Smooth muscle cell (in vitro differentiated cells): ENCODE results near the gene MEGF9. TPM values are rescaled to one million over a fixed set of nuclear protein-coding genes. Genes with fewer than 3 reads are reported as not detected.

ENCODE experiments used
- DNase-seq: peaks from one replicate; lab custom pipeline; 2025; ENCODE audit not compliant: unreplicated experiment; lab: John Stamatoyannopoulos, UW
- H2AFZ ChIP-seq: fragments of 200-600 bp; sonication (generic); 2 replicates; pipeline ENCODE4 v1.6.0; 2016; ENCODE audit warnings: antibody characterized with exemption, low read depth, mild to moderate bottlenecking
- H3F3A ChIP-seq: fragments of 200-600 bp; sonication (generic); 2 replicates; pipeline ENCODE4 v1.6.0; 2017; ENCODE audit warnings: antibody characterized with exemption, low read depth
- H3K27ac ChIP-seq: fragments of 200-600 bp; sonication (generic); 2 replicates; pipeline ENCODE4 v1.5.1; 2016; ENCODE audit warnings: low read depth, mild to moderate bottlenecking
- H3K27me3 ChIP-seq: fragments of 200-600 bp; sonication (generic); 2 replicates; pipeline ENCODE4 v1.6.1; 2016; ENCODE audit warnings: low read depth, mild to moderate bottlenecking
- H3K36me3 ChIP-seq: fragments of 200-600 bp; sonication (generic); 2 replicates; pipeline ENCODE4 v1.5.1; 2016; ENCODE audit warnings: low read depth
- H3K4me1 ChIP-seq: fragments of 200-600 bp; sonication (generic); 2 replicates; pipeline ENCODE4 v1.5.1; 2016; ENCODE audit warnings: low read depth
- H3K4me2 ChIP-seq: fragments of 200-600 bp; sonication (generic); 2 replicates; pipeline ENCODE4 v1.6.0; 2016; ENCODE audit warnings: mild to moderate bottlenecking
- H3K4me3 ChIP-seq: fragments of 200-600 bp; sonication (generic); 2 replicates; pipeline ENCODE4 v1.5.1; 2016; ENCODE audit warnings: mild to moderate bottlenecking
- H3K79me2 ChIP-seq: fragments of 200-600 bp; sonication (generic); 2 replicates; pipeline ENCODE4 v1.6.0; 2016; ENCODE audit warnings: low read depth, mild to moderate bottlenecking
- H3K9ac ChIP-seq: fragments of 200-600 bp; sonication (generic); 2 replicates; pipeline ENCODE4 v1.6.0; 2016; ENCODE audit warnings: low read depth
- H3K9me3 ChIP-seq: fragments of 200-600 bp; sonication (generic); replicated peaks from 2 replicates; pipeline ENCODE4 v1.5.1; 2016; ENCODE audit warnings: low read depth
- H4K20me1 ChIP-seq: fragments of 200-600 bp; sonication (generic); 2 replicates; pipeline ENCODE4 v1.6.0; 2016; ENCODE audit warnings: low read depth
- WGBS: methylation state at CpG from one replicate; pipeline ENCODE4 v1.1.7; 2016; ENCODE audit warnings: low lambda C conversion rate; 5-methylcytosine and 5-hydroxymethylcytosine counted together
- polyA plus RNA-seq: library from polyadenylated mRNA; unstranded; fragments of >200 nt; fragmentation: Nextera tagmentation; extraction: Ambion mirVana; gene quantifications from 2 replicates; pipeline ENCODE4 v1.2.1, GENCODE V29; 2016
- total RNA-seq: library from RNA; depleted of rRNA; stranded (reverse); fragments of >200 nt; gene quantifications from 2 replicates; pipeline ENCODE4 v1.2.3, GENCODE V29; 2014
- TF ChIP-seq, protein P1 (sequence below): fragments of 200-600 bp; sonication (generic); IDR thresholded peaks from 2 replicates; pipeline ENCODE4 v1.5.1; 2017; ENCODE audit warnings: borderline replicate concordance, mild to moderate bottlenecking, antibody characterized with exemption; ENCODE audit not compliant: insufficient read depth, poor library complexity, severe bottlenecking

Gene MEGF9
- total and polyA plus RNA-seq, 2 experiments from 2014 or later, result 1.8 to 6.0 TPM

DNA sequence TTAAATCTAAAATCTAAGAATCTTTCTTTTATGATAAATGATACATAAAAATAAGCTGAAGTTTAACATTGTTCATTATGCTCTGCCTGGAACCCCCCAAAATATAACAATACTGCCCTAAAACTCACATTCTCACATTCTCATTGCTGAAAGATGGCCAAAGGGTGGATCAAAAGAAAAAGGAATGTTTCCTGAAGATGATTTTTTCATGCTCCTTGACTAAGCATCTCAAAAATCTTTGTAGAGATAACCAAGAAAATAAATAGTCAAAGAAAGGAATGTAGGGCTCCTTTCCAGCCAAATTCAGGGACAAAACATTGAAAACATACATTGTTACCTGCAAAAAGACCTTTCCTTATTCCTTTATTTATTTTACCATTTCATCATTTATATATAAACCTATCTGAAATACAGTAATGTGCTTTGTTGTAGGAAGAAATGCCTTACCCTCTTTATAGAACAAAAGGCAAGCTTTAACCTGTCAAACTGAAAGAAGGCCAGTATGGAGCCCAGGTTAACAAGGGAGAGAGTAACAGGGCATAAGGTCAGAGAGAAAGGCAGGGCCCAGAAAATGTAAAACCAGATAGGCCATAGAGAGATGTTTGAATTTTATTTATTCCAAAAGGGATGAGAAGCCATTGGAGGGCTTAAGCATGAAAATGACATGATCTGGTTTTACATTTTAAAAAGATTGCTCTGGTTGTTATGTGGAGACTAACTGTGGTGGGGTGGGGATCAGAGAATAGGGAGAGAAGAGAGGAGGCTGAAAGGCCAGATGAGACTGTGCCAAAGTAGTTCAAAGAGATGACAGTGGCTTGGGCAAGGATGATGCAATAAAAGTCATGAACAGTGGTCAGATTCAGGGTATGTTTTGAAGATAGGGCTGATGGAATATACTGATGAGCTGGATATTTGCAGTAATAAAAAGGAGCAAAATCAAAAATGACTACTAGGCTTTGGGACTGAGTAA lies 97.0 kb downstream of the MEGF9 start:
- Histone ChIP-seq H3K4me1 (peaks cover 4% of the 10 kb centered on the region), H3K9me3 (no peaks in the 10 kb centered on the region), H3K27me3 (no peaks in the 10 kb centered on the region), H3K36me3 (no peaks in the 10 kb centered on the region), H3K27ac (no peak overlapping the region), H3F3A (no peaks in the 10 kb centered on the region), H3K79me2 (no peaks in the 10 kb centered on the region), H3K4me2 (no peak overlapping the region), H2AFZ (no peak overlapping the region), H3K9ac (no peak overlapping the region), H4K20me1 (no peaks in the 10 kb centered on the region), H3K4me3 (no peak overlapping the region)
- TF ChIP-seq, protein P1, sequence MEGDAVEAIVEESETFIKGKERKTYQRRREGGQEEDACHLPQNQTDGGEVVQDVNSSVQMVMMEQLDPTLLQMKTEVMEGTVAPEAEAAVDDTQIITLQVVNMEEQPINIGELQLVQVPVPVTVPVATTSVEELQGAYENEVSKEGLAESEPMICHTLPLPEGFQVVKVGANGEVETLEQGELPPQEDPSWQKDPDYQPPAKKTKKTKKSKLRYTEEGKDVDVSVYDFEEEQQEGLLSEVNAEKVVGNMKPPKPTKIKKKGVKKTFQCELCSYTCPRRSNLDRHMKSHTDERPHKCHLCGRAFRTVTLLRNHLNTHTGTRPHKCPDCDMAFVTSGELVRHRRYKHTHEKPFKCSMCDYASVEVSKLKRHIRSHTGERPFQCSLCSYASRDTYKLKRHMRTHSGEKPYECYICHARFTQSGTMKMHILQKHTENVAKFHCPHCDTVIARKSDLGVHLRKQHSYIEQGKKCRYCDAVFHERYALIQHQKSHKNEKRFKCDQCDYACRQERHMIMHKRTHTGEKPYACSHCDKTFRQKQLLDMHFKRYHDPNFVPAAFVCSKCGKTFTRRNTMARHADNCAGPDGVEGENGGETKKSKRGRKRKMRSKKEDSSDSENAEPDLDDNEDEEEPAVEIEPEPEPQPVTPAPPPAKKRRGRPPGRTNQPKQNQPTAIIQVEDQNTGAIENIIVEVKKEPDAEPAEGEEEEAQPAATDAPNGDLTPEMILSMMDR, result no peak
- DNase-seq, result no peak

DNA sequence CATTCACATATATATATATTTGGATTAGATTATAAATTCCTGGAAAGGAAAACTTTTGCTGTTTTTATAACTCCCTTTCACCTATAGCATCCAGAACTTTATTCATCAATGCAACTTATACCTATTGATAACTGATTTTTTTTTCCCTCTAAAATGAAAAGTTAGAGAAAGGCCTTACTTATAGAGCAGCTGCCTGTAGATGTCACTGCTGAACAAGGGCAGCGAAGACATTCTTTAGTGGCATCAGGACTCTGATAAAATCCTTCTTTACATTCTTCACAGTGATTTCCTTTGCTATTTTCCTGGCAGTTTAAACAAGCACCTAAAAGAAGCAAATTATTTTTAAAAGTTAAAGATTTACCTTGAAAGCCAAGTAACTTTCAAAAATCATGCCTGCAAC lies 102.1 kb downstream of the MEGF9 start:
- Histone ChIP-seq H2AFZ (no peak overlapping the region), H3K27ac (no peak overlapping the region), H3K4me2 (no peak overlapping the region), H3K9ac (no peak overlapping the region), H3K27me3 (no peaks in the 10 kb centered on the region), H3K4me1 (no peaks in the 10 kb centered on the region), H3K36me3 (no peaks in the 10 kb centered on the region), H3K9me3 (no peaks in the 10 kb centered on the region), H3K4me3 (no peak overlapping the region), H4K20me1 (no peaks in the 10 kb centered on the region), H3F3A (no peaks in the 10 kb centered on the region), H3K79me2 (no peaks in the 10 kb centered on the region)
- no peak for DNase-seq
- TF ChIP-seq, protein P1, result no peak
- WGBS, result 61% methylated on average over 1 of the region's 1 CpG

DNA sequence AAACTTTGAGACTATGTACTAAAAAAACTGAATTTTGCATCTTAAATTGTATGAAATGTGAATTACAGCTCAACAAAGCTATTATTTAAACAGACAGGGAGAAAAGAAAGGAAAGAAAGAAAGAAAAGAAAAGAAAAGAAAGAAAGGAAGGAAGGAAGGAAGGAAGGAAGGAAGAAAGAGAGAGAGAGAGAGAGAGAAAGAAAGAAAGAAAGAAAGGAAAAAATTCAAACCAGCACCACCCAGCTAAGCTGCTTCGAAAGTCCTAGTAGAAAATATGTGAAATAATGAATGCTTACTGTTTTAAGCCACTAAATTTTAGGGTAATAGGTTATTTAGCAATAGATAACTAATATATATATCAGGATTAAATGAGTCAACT lies 102.6 kb downstream of the MEGF9 start:
- no peak overlapping the region for H3K4me3 ChIP-seq
- TF ChIP-seq, protein P1, result no peak

More for the DNA sequence above, 102.6 kb downstream of the MEGF9 start:
- Histone ChIP-seq H3K9me3 (no peaks in the 10 kb centered on the region), H4K20me1 (no peaks in the 10 kb centered on the region), H2AFZ (no peak overlapping the region), H3K4me1 (no peaks in the 10 kb centered on the region), H3F3A (no peaks in the 10 kb centered on the region), H3K27ac (peak overlapping the region; percentile 31), H3K27me3 (no peaks in the 10 kb centered on the region), H3K9ac (no peak overlapping the region), H3K36me3 (no peaks in the 10 kb centered on the region), H3K79me2 (no peaks in the 10 kb centered on the region), H3K4me2 (no peak overlapping the region)
- no peak for DNase-seq
- 87% methylated on average over 1 of the region's 1 CpG for WGBS
